ENCODE measurements around the gene GABARAP. TPM values are rescaled to one million over a fixed set of nuclear protein-coding genes. Genes with fewer than 3 reads are reported as not detected.

GABARAP gene
- total and polyA plus RNA-seq, 2 of the 8 experiments (the other 6 are each of a cell fraction or from before 2014, with no cell fraction given): 252 to 581 TPM

DNA sequence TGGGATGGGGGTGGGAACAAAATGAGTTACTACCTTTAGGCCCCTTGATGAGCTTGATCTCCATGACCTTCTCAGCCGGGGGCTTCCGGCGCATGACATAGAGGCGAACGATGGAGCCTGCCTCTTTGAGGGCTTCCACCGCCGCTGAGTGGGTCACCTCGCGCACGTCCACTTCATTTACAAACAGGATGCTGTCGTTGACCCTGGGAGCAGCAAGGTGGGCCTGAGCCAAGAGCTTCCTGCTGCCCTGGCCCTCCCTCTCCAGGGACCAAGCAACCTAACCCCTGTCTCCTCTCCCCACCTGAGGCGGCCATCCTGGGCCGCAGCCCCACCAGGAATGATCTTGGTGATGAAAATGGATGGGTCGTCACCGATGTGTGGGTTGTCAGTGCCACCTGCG, 38.9 kb downstream of the GABARAP start (continued):
- TF ChIP-seq CREB1 (IDR thresholded peaks at IDR 0.05) (no peak), BRCA1 (IDR thresholded peaks at IDR 0.05; ENCODE audit: low read depth, low read length) (no peak), SIN3A (conservative IDR thresholded peaks at IDR 0.05 in 1 of 2, IDR thresholded peaks at IDR 0.05 in 1 of 2; ENCODE audit: low read depth in 1 of 2, low read length in 2 of 2) (no peak), RNF2 (IDR thresholded peaks at IDR 0.05; ENCODE audit: borderline replicate concordance, low read depth, low read length, missing control alignments, poor library complexity, severe bottlenecking) (no peak)
